ENCODE data around the gene PLCH1. TPM values are rescaled to one million over a fixed set of nuclear protein-coding genes. Genes with fewer than 3 reads are reported as not detected.

The PLCH1 gene
- total and polyA plus RNA-seq, 2 of the 13 experiments (the other 11 are each of a cell fraction or from before 2014, with no cell fraction given), result 2.0 to 3.0 TPM

DNA sequence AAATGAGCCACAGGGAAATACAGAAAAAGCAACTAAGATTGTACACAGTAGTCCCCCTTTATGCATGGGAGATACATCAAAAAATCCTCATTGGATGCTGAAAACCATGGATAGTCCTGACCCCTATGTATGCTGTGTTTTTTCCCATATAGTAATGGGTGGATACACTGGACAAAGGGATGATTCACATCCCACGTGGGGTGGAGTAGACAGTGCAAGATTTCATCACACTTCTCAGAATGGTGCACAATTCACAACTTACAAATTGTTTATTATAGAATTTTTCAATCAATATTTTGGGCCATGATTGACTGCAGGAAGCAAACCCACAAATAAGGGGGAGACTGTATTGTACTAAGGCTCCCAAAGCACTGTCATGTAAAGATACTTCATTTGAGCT is 227.0 kb downstream of the PLCH1 start:
- BruUV-seq (replicated peaks), result no TSS peak
- Histone ChIP-seq H3K79me2 (ENCODE audit: insufficient read depth, low read length) (no peaks in the 10 kb centered on the region), H2AFZ (ENCODE audit: low read length) (no peak overlapping the region), H3K27me3 (ENCODE audit: control insufficient read depth in 1 of 2, insufficient read depth in 2 of 2, low read length in 2 of 2) (no peaks in the 10 kb centered on the region), H3K4me3 (replicated peaks in 1 of 3; ENCODE audit: insufficient read depth in 1 of 3, low read depth in 2 of 3, low read length in 3 of 3) (no peak overlapping the region), H3K27ac (ENCODE audit: extremely low read length, insufficient read depth, low read length) (no peak overlapping the region), H4K20me1 (ENCODE audit: insufficient read depth, low read length) (no peaks in the 10 kb centered on the region), H3K4me2 (ENCODE audit: low read depth, low read length) (no peak overlapping the region), H3K36me3 (replicated peaks in 1 of 2; ENCODE audit: control insufficient read depth in 1 of 2, insufficient read depth in 2 of 2, low read length in 2 of 2) (no peaks in the 10 kb centered on the region), H3K4me1 (ENCODE audit: insufficient read depth, low read length) (no peaks in the 10 kb centered on the region), H3K9me3 (ENCODE audit: low read length) (no peaks in the 10 kb centered on the region), H3K9ac (ENCODE audit: insufficient read depth, low read depth, low read length) (no peak overlapping the region)
- TF ChIP-seq MAX (IDR thresholded peaks at IDR 0.05), result no peak
- TF ChIP-seq, protein P1, sequence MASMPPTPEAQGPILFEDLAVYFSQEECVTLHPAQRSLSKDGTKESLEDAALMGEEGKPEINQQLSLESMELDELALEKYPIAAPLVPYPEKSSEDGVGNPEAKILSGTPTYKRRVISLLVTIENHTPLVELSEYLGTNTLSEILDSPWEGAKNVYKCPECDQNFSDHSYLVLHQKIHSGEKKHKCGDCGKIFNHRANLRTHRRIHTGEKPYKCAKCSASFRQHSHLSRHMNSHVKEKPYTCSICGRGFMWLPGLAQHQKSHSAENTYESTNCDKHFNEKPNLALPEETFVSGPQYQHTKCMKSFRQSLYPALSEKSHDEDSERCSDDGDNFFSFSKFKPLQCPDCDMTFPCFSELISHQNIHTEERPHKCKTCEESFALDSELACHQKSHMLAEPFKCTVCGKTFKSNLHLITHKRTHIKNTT (CRISPR knock-in tag; IDR thresholded peaks at IDR 0.05), result no peak
- no peak for TF ChIP-seq SMYD3 (CRISPR knock-in tag; IDR thresholded peaks at IDR 0.05)
- TF ChIP-seq, protein P2, sequence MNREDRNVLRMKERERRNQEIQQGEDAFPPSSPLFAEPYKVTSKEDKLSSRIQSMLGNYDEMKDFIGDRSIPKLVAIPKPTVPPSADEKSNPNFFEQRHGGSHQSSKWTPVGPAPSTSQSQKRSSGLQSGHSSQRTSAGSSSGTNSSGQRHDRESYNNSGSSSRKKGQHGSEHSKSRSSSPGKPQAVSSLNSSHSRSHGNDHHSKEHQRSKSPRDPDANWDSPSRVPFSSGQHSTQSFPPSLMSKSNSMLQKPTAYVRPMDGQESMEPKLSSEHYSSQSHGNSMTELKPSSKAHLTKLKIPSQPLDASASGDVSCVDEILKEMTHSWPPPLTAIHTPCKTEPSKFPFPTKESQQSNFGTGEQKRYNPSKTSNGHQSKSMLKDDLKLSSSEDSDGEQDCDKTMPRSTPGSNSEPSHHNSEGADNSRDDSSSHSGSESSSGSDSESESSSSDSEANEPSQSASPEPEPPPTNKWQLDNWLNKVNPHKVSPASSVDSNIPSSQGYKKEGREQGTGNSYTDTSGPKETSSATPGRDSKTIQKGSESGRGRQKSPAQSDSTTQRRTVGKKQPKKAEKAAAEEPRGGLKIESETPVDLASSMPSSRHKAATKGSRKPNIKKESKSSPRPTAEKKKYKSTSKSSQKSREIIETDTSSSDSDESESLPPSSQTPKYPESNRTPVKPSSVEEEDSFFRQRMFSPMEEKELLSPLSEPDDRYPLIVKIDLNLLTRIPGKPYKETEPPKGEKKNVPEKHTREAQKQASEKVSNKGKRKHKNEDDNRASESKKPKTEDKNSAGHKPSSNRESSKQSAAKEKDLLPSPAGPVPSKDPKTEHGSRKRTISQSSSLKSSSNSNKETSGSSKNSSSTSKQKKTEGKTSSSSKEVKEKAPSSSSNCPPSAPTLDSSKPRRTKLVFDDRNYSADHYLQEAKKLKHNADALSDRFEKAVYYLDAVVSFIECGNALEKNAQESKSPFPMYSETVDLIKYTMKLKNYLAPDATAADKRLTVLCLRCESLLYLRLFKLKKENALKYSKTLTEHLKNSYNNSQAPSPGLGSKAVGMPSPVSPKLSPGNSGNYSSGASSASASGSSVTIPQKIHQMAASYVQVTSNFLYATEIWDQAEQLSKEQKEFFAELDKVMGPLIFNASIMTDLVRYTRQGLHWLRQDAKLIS (CRISPR knock-in tag; IDR thresholded peaks at IDR 0.05), result no peak
- CTCF ChIA-PET (ENCODE audit: low intra/inter-chr PET ratio, low total read pairs), result no interaction called here
- in situ Hi-C loops (cut with HindIII; ENCODE audit: extremely low pct_ligation_motif_present, low pct_unique_long_range_greater_than_20kb), result no loop called here
- POLR2A ChIA-PET, result no interaction called here
- FAIRE-seq (no peak), ATAC-seq (no peak), DNase-seq (ENCODE audit: low spot score) (no peak)
- 50% methylated on average over 1 of the region's 1 CpG for WGBS (ENCODE audit: low lambda C conversion rate)
- intact Hi-C loops (cut with micrococcal nuclease; ENCODE audit: unreplicated experiment), result no loop called here

Data from HepG2 (cell line).